H1 (cell line): ENCODE results near the gene SEC22C.

ENCODE experiments used
- EP300 ChIP-seq, 2 experiments: IDR thresholded peaks; 1 replicate in 1 of 2; 2 replicates in 1 of 2; pipeline ENCODE4 v1.6.1; 2011 to 2012; ENCODE audit warnings: low read depth in 2 of 2, low read length in 2 of 2, mild to moderate bottlenecking in 2 of 2, borderline replicate concordance in 1 of 2, inconsistent platforms in 1 of 2, moderate library complexity in 1 of 2
- RBBP5 ChIP-seq: IDR thresholded peaks from 2 replicates; pipeline ENCODE4 v1.7.1; 2012; ENCODE audit warnings: low read depth, mild to moderate bottlenecking, inconsistent platforms, low read length, moderate library complexity, borderline replicate concordance

DNA sequence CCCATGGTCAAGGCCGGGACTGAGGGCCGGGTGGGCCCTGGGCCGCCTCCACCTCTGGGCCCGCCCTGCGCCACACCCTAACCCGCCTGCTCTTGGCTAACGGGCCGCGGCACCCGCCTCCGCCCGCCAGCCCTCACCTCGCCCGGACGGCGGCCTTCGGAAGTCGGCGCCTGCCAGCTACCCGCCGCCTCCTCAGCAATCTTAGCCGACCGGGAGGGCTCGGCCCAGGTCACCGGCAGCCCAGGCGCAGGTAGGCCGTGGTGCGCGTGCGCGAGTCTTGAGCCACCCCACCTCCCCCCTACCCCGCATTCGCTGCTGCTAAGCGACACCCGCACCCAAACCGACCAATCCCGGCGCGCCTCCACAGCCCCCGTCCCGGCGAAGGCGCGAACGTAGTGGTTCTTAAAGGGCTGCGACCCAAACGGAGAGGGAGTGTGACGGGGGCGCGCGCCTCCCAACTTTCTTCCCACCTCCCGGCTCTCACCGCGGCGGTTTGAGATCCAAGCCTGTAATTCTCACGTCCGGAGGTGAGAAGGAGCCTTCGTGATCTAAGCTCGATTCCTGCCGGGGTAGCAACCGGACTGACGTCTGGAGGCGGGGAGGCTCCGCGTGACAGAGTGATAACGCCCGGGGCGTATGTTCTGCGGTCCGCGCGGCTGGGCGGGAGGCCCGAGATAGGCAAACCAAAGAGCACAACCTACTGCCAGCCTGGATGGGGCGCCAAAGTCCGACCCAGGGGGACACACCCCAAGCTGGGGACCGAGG, at the start of gene SEC22C:
- TF ChIP-seq EP300 (IDR thresholded peaks at IDR 0.05; ENCODE audit: borderline replicate concordance in 1 of 2, low read depth in 2 of 2, low read length in 2 of 2) (0 out of 3 replicates have a peak, but pooled peaks of 1 of the 2 experiments have one; percentile 1), RBBP5 (peak; percentile 84)
